HG03097 (cell line): ENCODE data around the gene CAV1.

Experiments
- ATAC-seq: cut with Tn5 transposase; IDR thresholded peaks from one replicate; pipeline ENCODE4 v1.9.1; 2021; ENCODE audit not compliant: unreplicated experiment, low FRiP score

CAV1 gene

GRCh38 chr7:116527521-116527920 is 2.7 kb downstream of the CAV1 start:
- ATAC-seq: no peak

- no peak for ATAC-seq
These were observed 3.4 kb downstream of the CAV1 start for GRCh38 chr7:116528008-116528789.

- no peak for ATAC-seq
These were observed 4.4 kb downstream of the CAV1 start for GRCh38 chr7:116529250-116529649.

GRCh38 chr7:116530107-116530820 is 5.4 kb downstream of the CAV1 start:
- no peak for ATAC-seq

- no peak for ATAC-seq
These were observed 7.4 kb downstream of the CAV1 start for GRCh38 chr7:116532102-116532688.

GRCh38 chr7:116534790-116535189 is 10.0 kb downstream of the CAV1 start:
- no peak for ATAC-seq

- no peak for ATAC-seq
These were observed 10.6 kb downstream of the CAV1 start for GRCh38 chr7:116535416-116535815.

GRCh38 chr7:116538138-116538537 is 13.3 kb downstream of the CAV1 start:
- no peak for ATAC-seq

GRCh38 chr7:116539879-116540278 is 15.0 kb downstream of the CAV1 start:
- no peak for ATAC-seq

- no peak for ATAC-seq
These were observed 15.9 kb downstream of the CAV1 start for GRCh38 chr7:116540743-116541142.

GRCh38 chr7:116541951-116542350 is 17.1 kb downstream of the CAV1 start:
- ATAC-seq: no peak

GRCh38 chr7:116542618-116543017 is 17.8 kb downstream of the CAV1 start:
- no peak for ATAC-seq

GRCh38 chr7:116543664-116544063 is 18.8 kb downstream of the CAV1 start:
- no peak for ATAC-seq

GRCh38 chr7:116544487-116544886 is 19.7 kb downstream of the CAV1 start:
- no peak for ATAC-seq

GRCh38 chr7:116545411-116545993 is 20.7 kb downstream of the CAV1 start:
- ATAC-seq: no peak

- ATAC-seq: no peak
These were observed 21.2 kb downstream of the CAV1 start for GRCh38 chr7:116546054-116546453.

- ATAC-seq: no peak
These were observed 22.1 kb downstream of the CAV1 start for GRCh38 chr7:116546916-116547315.

GRCh38 chr7:116547347-116547746 is 22.5 kb downstream of the CAV1 start:
- ATAC-seq: no peak

- ATAC-seq: no peak
These were observed 23.7 kb downstream of the CAV1 start for GRCh38 chr7:116548506-116548905.

GRCh38 chr7:116549370-116549769 is 24.5 kb downstream of the CAV1 start:
- ATAC-seq: no peak

GRCh38 chr7:116551692-116552091 is 26.9 kb downstream of the CAV1 start:
- no peak for ATAC-seq
